Osteoblast (primary cell): ENCODE results near the gene FAM114A1. TPM values are rescaled to one million over a fixed set of nuclear protein-coding genes. Genes with fewer than 3 reads are reported as not detected.

ENCODE experiments used
- DNase-seq: peaks from one replicate; pipeline ENCODE4 v3.0.0; 2011; ENCODE audit warnings: low spot score, mixed read lengths; ENCODE audit not compliant: insufficient read length; ENCODE audit errors: missing footprints
- H2AFZ ChIP-seq: 2 replicates; pipeline ENCODE4 v1.6.0; 2011; ENCODE audit warnings: mild to moderate bottlenecking, low read length
- H3K27ac ChIP-seq: 2 replicates; pipeline ENCODE4 v1.5.1; 2011; ENCODE audit warnings: mild to moderate bottlenecking, low read depth, low read length, moderate library complexity
- H3K27me3 ChIP-seq: 2 replicates; pipeline ENCODE4 v1.6.0; 2012; ENCODE audit warnings: mild to moderate bottlenecking, control low read depth, inconsistent platforms, low read length, moderate library complexity; ENCODE audit not compliant: insufficient read depth
- H3K36me3 ChIP-seq: 2 replicates; pipeline ENCODE4 v1.5.1; 2011; ENCODE audit warnings: mild to moderate bottlenecking, low read length, control low read depth, moderate library complexity; ENCODE audit not compliant: insufficient read depth
- H3K4me1 ChIP-seq: 2 replicates; pipeline ENCODE4 v1.5.1; 2011; ENCODE audit warnings: mild to moderate bottlenecking, low read length, control low read depth, moderate library complexity; ENCODE audit not compliant: insufficient read depth
- H3K4me2 ChIP-seq: 2 replicates; pipeline ENCODE4 v1.6.0; 2011; ENCODE audit warnings: mild to moderate bottlenecking, low read length; ENCODE audit not compliant: insufficient read depth
- H3K4me3 ChIP-seq: fragments of 200-600 bp; sonication (generic); 3 replicates; pipeline ENCODE4 v1.5.1; 2012; ENCODE audit warnings: mild to moderate bottlenecking, low read length, inconsistent platforms; ENCODE audit not compliant: insufficient read depth
- H3K79me2 ChIP-seq: 2 replicates; pipeline ENCODE4 v1.6.0; 2012; ENCODE audit warnings: mild to moderate bottlenecking, low read length, control low read depth, inconsistent platforms; ENCODE audit not compliant: insufficient read depth
- H3K9me3 ChIP-seq: 2 replicates; pipeline ENCODE4 v1.5.1; 2011; ENCODE audit warnings: low read depth, low read length, control low read depth
- H4K20me1 ChIP-seq: 2 replicates; pipeline ENCODE4 v1.6.0; 2012; ENCODE audit warnings: mild to moderate bottlenecking, low read length, control low read depth; ENCODE audit not compliant: insufficient read depth
- CTCF ChIP-seq: IDR thresholded peaks from 2 replicates; pipeline ENCODE4 v1.5.1; 2011; ENCODE audit warnings: mild to moderate bottlenecking, low read depth, low read length, moderate library complexity; ENCODE audit errors: extremely low read depth
- total RNA-seq: library from RNA; depleted of rRNA; stranded (reverse); fragments of >200 nt; gene quantifications from 2 replicates; pipeline ENCODE4 v1.2.3, GENCODE V29; 2012

Gene FAM114A1
- total RNA-seq, 1 donor, result 392 TPM

- H3K4me3 ChIP-seq, result peak overlapping the region; percentile 87
- no peaks in the 10 kb centered on the region for H3K27me3 ChIP-seq
- peak overlapping the region; percentile 90 for H3K27ac ChIP-seq
- peaks cover 34% of the 10 kb centered on the region for H3K36me3 ChIP-seq
- H3K9me3 ChIP-seq, result no peaks in the 10 kb centered on the region
- H3K4me1 ChIP-seq, result peaks cover 49% of the 10 kb centered on the region
- H4K20me1 ChIP-seq, result peaks cover 32% of the 10 kb centered on the region
- H2AFZ ChIP-seq, result peak overlapping the region; percentile 40
- peak overlapping the region; percentile 93 for H3K4me2 ChIP-seq
- no peak for TF ChIP-seq CTCF
- DNase-seq, result peak; percentile 64
- peaks cover 59% of the 10 kb centered on the region for H3K79me2 ChIP-seq
These were observed 704 bp downstream of the FAM114A1 start for GRCh38 chr4:38868059-38868960.

GRCh38 chr4:38869511-38869910 lies 1.9 kb downstream of the FAM114A1 start:
- H3K4me1 ChIP-seq, result peaks cover 49% of the 10 kb centered on the region
- peaks cover 71% of the 10 kb centered on the region for H3K79me2 ChIP-seq
- TF ChIP-seq CTCF, result no peak
- no peak overlapping the region for H2AFZ ChIP-seq
- H3K9me3 ChIP-seq, result no peaks in the 10 kb centered on the region
- peak overlapping the region; percentile 93 for H3K4me2 ChIP-seq
- H3K36me3 ChIP-seq, result peaks cover 34% of the 10 kb centered on the region
- no peaks in the 10 kb centered on the region for H3K27me3 ChIP-seq
- H3K4me3 ChIP-seq, result peak overlapping the region; percentile 87
- peak; percentile 90 for DNase-seq
- peaks cover 44% of the 10 kb centered on the region for H4K20me1 ChIP-seq
- H3K27ac ChIP-seq, result peak overlapping the region; percentile 90

- no peak for TF ChIP-seq CTCF
- Histone ChIP-seq H3K9me3 (no peaks in the 10 kb centered on the region), H3K4me1 (peaks cover 49% of the 10 kb centered on the region), H3K4me3 (peak overlapping the region; percentile 4), H3K36me3 (peaks cover 34% of the 10 kb centered on the region), H2AFZ (no peak overlapping the region), H3K27me3 (no peaks in the 10 kb centered on the region), H3K79me2 (peaks cover 78% of the 10 kb centered on the region), H4K20me1 (peaks cover 45% of the 10 kb centered on the region), H3K27ac (peak overlapping the region; percentile 90), H3K4me2 (peak overlapping the region; percentile 93)
- DNase-seq, result no peak
These were observed 2.6 kb downstream of the FAM114A1 start for GRCh38 chr4:38870098-38870808.

- H3K9me3 ChIP-seq, result no peaks in the 10 kb centered on the region
- peaks cover 57% of the 10 kb centered on the region for H4K20me1 ChIP-seq
- no peak for DNase-seq
- H3K36me3 ChIP-seq, result peaks cover 38% of the 10 kb centered on the region
- H3K4me3 ChIP-seq, result no peak overlapping the region
- H3K27me3 ChIP-seq, result no peaks in the 10 kb centered on the region
- H3K4me1 ChIP-seq, result peaks cover 49% of the 10 kb centered on the region
- H2AFZ ChIP-seq, result no peak overlapping the region
- H3K27ac ChIP-seq, result peak overlapping the region; percentile 28
- H3K4me2 ChIP-seq, result peak overlapping the region; percentile 36
- TF ChIP-seq CTCF, result no peak
- H3K79me2 ChIP-seq, result peaks cover 91% of the 10 kb centered on the region
These were observed 4.0 kb downstream of the FAM114A1 start for GRCh38 chr4:38871593-38871992.
